HK-2 (cell line): Measurements from ENCODE around the gene SOD2.
"Not testable (repeated sequence)": the region's sequence is repeated elsewhere in the genome, so short reads cannot be mapped to it uniquely, and the experiment has no call there.

Experiments
- DNase-seq: peaks from one replicate; pipeline ENCODE4 v3.0.0-alpha.2; 2018; ENCODE audit not compliant: unreplicated experiment

Gene SOD2

DNA sequence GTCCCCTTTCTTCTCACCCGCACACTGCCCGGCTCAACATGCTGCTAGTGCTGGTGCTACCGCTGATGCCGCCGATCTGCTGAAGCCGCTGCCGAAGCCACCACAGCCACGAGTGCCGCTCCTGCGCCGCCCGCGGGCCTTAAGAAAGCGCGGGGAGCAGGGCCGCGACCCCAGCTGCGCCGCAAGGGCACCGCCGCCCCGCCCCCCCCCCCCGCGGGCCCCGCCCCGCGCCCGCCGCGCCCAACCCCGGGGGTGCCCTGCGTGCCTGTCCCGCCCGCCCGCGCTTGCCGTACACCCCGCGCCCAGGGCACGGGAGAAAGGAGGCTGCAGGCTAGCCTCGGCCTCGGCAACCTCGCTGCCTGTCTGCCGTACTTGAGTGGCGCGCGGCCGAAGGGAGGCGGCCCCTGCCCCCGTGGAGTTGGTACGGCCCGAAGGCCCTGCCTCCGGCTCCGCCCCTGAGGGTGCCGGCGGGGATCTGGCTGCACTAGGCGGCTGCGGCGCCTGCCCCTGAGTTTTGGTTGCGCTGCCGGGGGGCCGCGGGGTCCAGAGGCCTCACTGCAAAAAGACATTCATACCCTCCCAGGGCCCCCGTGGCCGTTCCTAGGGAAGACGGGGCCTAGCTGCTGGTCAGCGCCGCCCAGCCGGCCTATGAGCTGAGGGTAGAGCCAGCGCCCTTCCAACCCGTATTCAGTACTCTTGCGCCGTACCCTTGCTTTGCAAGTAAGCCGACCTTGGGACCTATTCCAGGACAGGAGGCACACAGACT, at the start of gene SOD2:
Gene SOD2 (minus strand): TSS at position 114 of the 766 bp plus-strand sequence. CDS start 74 bp downstream, at position 40.
- peak; percentile 89 for DNase-seq

DNA sequence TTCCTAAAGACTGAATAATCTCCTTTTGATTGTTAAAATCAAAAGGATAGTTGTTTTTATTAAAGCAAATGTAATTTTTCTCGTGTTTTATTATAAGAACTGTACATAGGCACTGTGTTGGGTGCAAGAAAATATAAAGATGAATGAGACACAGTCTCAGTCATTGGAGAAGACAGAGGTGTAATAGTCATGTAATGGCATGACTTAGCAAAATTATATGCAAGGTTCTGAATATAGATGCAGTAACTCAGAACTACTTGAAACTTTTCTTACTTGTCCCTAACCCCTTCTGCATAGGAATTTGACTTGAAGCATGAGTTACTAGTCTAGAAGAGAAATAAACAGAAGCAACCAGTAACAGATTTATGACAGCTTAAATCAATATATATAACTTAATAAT, 49.1 kb upstream of the SOD2 start:
- DNase-seq: no peak

DNA sequence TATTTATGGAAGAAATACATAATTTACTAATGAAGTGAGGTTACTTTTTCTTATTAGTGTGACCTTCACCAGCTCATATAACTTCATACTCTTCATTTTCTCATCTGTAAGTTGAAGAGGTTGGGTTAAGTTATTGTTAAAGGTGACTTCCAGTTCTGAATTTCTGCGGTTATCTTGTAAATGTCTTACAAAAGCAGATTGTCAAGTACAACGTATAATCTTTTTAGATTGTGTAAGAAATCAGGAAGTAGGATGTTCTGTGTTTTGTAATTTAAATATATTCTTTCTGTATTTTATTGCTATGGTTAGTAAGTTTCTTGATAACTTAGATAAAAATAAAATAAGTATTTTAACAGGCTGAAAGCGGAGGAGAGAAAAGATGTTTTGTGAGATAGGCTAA, 46.3 kb upstream of the SOD2 start:
- DNase-seq: no peak

DNA sequence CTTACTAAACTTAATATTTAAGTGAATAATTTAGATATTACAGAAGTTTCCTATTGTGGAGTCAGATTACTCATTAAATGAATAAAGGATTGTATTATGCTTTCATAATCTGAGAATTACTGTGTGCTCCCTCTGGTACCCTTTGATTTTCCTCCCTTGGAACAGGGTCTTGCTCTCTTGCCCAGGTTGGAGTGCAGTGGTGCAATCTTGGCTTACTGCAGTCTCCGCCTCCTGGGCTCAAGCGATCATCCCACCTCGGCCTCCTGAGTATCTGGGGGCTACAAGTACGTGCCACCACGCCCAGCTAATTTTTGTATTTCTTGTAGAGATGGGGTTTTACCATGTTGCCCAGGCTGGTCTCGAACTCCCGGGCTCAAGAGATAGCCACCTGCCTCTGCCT, 43.9 kb upstream of the SOD2 start:
- DNase-seq: no peak

DNA sequence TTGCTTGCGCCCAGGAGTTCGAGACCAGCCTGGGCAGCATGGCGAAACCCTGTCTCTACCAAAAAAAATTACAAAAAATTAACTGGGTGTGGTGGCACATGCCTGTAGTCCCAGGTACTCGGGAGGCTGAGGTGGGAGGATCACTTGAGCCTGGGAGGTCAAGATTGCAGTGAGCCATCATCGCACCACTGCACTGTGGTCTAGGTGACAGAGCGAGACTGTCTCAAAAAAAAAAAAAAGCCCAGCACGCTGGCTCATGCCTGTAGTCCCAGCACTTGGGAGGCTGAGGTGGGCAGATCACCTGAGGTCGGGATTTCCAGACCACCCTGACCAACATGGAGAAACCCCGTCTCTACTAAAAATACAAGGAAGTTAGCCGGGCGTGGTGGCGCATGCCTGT, 40.4 kb upstream of the SOD2 start:
- not testable (repeated sequence) for DNase-seq

DNA sequence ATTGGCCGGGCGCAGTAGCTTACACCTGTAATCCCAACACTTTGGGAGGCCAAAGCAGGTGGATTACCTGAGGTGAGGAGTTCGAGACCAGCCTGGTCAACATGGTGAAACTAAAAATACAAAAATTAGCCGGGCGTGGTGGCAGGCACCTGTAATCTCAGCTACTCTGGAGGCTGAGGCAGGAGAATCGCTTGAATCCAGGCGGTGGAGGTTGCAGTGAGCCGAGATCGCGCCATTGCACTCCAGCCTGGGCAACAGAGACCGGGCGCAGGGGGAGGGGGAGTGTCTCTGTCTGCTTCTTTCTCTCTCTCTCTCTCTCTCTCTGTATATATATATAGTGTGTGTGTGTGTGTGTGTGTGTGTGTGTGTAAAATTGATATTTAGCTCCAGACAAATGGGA, 39.5 kb upstream of the SOD2 start:
- DNase-seq: not testable (repeated sequence)

GRCh38 chr6:159730332-159730676, 37.3 kb upstream of the SOD2 start:
- no peak for DNase-seq

- no peak for DNase-seq
Measured at GRCh38 chr6:159729598-159730331, 36.7 kb upstream of the SOD2 start.

DNA sequence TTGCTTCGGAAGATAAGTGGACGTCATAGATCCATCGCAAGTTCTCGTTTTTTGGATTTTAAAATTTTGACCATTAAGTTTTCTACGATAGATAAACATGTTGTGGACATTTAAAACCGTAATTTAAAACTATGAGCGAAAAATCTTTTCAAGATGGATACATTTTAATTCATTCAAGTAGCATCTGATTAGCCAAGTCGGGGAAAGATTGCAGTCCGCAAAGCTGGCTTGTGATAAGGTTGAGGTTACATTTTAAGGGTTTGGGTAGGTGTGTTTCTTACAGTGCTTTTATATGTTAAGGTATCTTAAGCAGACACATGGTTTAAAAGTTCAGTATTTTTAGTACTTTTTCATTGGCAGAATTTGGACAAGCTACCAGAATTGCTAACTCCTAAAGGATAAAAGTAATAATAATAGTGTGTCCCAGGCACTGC, 35.5 kb upstream of the SOD2 start:
- no peak for DNase-seq

- DNase-seq: no peak
Measured at GRCh38 chr6:159727717-159728445, 34.8 kb upstream of the SOD2 start.

DNA sequence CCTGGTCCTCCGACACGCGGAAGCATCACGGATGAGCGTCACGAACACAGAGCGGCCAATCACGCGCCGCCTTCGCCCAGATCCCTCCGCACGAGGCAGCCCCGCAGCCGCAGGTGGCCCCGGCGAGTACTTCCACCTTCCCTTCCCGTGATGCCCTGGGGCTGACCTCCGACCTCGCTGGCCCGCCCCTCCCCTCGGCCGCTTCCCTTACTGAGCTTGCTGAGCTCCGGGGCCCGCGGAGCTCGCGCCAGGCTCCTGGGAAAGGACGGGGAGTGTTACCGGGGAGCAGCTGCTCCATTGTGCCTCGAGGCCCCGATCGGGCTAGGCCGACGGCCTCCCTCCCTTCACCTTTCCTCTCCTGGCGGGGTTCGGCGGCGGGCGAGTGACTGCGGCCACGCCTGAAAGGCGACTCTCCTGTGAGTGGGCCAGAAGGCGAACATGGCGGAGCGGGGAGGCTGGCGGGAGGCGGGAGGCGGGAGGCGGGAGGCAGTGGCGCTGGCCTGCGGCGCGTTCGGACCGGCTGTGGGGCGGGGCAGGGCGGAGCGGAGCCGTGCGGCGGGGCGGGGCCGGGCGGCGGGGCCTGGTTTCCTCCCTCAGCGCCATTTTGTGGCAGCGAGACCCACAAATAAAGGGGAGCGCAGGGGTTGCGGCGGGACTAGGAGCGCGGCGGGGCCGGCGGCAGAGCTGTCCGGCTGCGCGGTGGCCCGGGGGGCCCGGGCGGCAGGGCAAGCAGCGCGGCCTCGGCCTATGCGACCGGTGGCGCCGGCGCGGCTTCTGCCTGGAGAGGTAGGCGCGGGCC, 34.1 kb upstream of the SOD2 start, which contains the start of gene WTAP:
Gene WTAP (plus strand): TSS at position 589 of the 799 bp plus-strand sequence. CDS start 8,760 bp downstream, outside the sequence.
- DNase-seq: peak; percentile 96

GRCh38 chr6:159726255-159726917, 33.3 kb upstream of the SOD2 start:
- no peak for DNase-seq

DNA sequence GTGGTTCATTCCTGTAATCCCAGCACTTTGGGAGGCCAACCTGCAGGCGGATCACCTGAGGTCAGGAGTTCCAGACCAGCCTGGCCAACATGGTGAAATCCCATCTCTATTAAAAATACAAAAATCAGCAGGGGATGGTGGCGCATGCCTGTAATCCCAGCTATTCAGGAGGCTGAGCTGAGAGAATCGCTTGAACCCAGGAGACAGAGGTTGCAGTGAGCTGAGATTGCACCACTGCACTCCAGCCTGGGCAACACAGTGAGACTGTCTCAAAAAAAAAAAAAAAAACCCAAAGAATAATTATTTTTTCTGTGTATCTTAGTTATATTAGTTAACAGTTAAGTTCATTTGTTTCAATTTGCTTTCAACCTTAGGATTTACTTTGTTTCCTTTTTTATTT, 32.2 kb upstream of the SOD2 start:
- not testable (repeated sequence) for DNase-seq

- DNase-seq: no peak
Measured at GRCh38 chr6:159724778-159725177, 31.7 kb upstream of the SOD2 start.

- DNase-seq: no peak
Measured at GRCh38 chr6:159723259-159723658, 30.2 kb upstream of the SOD2 start.

DNA sequence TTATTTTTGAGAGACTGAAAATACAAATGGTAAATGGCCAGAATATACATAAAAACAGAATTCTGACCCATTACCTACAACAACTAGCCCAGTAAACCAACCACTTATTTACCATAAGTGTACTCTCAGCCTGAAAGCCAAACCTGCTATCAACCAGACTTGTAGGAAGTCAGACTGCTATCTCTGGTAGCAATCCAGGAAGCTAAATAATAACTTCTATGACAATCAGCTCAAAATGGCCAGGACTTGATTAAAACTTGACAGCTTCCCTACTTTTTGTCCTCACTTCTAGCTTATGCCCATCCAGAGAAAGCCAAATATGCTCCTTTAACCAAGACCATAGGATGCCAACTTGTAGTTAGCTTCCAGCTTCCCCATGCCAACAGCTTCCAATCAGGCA, 29.6 kb upstream of the SOD2 start:
- no peak for DNase-seq

DNA sequence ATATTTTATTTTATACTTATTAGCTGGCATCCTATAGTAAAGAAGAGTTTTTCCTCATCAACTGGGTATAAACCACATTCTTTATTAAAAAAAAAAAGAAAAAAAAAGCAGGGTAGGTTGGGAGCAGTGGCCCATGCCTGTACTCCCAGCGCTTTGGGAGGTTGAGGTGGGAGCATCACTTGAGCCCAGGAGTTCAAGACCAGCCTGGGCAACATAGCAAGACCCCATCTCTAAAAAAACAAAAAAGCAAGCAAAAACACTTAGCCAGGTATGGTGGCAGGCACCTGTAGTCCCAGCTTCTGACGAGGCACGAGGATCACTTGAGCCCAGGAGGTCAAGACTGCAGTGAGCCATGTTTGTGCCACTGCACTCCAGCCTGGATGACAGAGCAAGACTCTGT, 28.9 kb upstream of the SOD2 start:
- not testable (repeated sequence) for DNase-seq

- no peak for DNase-seq
Measured at GRCh38 chr6:159720708-159721107, 27.7 kb upstream of the SOD2 start.

DNA sequence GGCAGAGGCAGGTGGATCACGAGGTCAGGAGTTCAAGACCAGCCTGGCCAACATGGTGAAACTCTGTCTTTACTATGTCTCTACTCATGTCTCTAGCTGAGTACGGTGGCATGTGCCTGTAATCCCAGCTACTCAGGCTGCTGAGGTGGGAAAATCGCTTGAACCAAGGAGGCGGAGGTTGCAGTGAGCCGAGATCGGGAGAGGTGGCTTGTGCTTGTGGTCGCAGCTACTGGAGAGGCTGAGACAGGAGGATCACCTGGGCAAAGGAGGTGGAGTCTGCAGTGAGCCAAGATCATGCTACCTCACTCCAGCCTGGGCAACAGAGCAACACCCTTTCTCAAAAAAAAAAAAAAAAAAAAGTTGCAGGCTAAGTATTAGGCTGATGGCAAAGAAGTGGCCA, 26.2 kb upstream of the SOD2 start:
- DNase-seq: no peak

- no peak for DNase-seq
Measured at GRCh38 chr6:159718634-159719033, 25.6 kb upstream of the SOD2 start.
